ENCODE results near the gene CUL4A. TPM values are rescaled to one million over a fixed set of nuclear protein-coding genes. Genes with fewer than 3 reads are reported as not detected.
"Not testable (repeated sequence)": the region's sequence is repeated elsewhere in the genome, so short reads cannot be mapped to it uniquely, and the experiment has no call there.

The CUL4A gene
- total RNA-seq, 1 donor from 2014 or later = 92.5 TPM

DNA sequence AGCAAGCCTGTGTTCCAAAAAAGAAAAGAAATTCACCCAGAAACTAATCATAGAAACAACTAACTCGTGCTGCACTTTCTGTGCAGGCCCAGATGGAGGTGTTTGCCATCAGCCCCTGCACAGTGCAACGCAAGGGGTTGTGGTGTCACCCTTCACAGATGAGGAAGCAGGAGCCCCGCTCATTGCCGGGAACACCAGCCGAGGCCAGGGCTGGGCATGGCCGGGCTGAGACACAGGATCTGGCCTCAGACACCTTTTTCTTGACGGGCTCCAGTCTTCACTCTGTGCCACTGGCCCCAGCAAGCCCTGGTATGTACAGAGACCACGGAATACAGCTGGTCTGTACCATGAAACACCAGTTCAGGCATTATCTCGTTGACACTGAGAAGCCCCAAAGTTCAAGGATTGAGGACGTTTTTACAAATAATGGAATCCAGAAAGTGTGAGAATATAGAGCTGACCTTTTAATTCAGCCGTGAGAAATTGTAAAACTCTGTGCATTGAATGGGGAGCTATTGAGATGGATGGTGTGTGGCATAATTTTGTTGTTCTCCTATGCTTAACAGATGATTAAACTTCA, 43.2 kb downstream of the CUL4A start:
- H3K36me3 Mint-ChIP-seq (ENCODE audit: low read depth) = peaks cover 62% of the 10 kb centered on the region

DNA sequence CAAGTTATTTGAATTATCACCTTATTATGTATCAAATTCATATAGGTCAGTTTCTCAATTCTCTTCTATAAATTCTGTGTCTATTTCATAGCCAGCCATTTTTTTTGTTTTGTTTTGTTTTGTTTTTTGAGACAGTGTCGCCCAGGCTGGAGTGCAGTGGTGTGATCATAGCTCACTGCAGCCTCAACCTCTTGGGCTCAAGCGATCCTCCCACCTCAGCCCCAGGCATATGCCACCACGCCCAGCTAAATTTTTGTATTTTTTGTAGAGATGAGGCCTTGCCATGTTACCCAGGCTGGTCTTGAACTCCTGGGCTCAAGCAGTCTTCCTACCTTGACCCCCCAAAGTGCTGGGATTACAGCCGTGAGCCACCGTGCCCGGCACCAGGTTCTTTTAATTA, 48.5 kb downstream of the CUL4A start:
- H3K4me1 Mint-ChIP-seq; intact Hi-C loops (cut with micrococcal nuclease); DNase-seq; H3K9me3 Mint-ChIP-seq; H3K4me3 Mint-ChIP-seq; H3K27ac Mint-ChIP-seq; H3K27me3 Mint-ChIP-seq: not testable (repeated sequence)
- peaks cover 61% of the 10 kb centered on the region for H3K36me3 Mint-ChIP-seq (ENCODE audit: low read depth)

More for the DNA sequence above, 43.2 kb downstream of the CUL4A start:
- intact Hi-C loops (cut with micrococcal nuclease) = no loop called here
- DNase-seq = no peak
- Mint-ChIP-seq H3K4me3 (no peak overlapping the region), H3K4me1 (no peaks in the 10 kb centered on the region), H3K27me3 (no peaks in the 10 kb centered on the region), H3K27ac (no peak overlapping the region), H3K9me3 (no peaks in the 10 kb centered on the region)

- intact Hi-C loops (cut with micrococcal nuclease) = no loop called here
- no peak overlapping the region for H3K4me3 Mint-ChIP-seq
- H3K36me3 Mint-ChIP-seq (ENCODE audit: low read depth) = peaks cover 62% of the 10 kb centered on the region
- no peak for DNase-seq
- H3K4me1 Mint-ChIP-seq = no peaks in the 10 kb centered on the region
- no peak overlapping the region for H3K27ac Mint-ChIP-seq
- H3K27me3 Mint-ChIP-seq = no peaks in the 10 kb centered on the region
- H3K9me3 Mint-ChIP-seq = no peaks in the 10 kb centered on the region
Measured at GRCh38 chr13:113258321-113259054, 49.1 kb downstream of the CUL4A start.

GRCh38 chr13:113260996-113261395, 51.6 kb downstream of the CUL4A start:
- H3K36me3 Mint-ChIP-seq (ENCODE audit: low read depth) = peaks cover 52% of the 10 kb centered on the region
- intact Hi-C loops (cut with micrococcal nuclease) = no loop called here

GRCh38 chr13:113263016-113263415, 53.6 kb downstream of the CUL4A start:
- H3K27me3 Mint-ChIP-seq; intact Hi-C loops (cut with micrococcal nuclease); H3K4me3 Mint-ChIP-seq; H3K27ac Mint-ChIP-seq; DNase-seq; H3K4me1 Mint-ChIP-seq; H3K9me3 Mint-ChIP-seq: not testable (repeated sequence)
- H3K36me3 Mint-ChIP-seq (ENCODE audit: low read depth) = peaks cover 43% of the 10 kb centered on the region

More at GRCh38 chr13:113260996-113261395, 51.6 kb downstream of the CUL4A start:
- Mint-ChIP-seq H3K4me1 (no peaks in the 10 kb centered on the region), H3K4me3 (no peak overlapping the region), H3K27ac (no peak overlapping the region), H3K9me3 (no peaks in the 10 kb centered on the region), H3K27me3 (no peaks in the 10 kb centered on the region)
- DNase-seq = no peak

DNA sequence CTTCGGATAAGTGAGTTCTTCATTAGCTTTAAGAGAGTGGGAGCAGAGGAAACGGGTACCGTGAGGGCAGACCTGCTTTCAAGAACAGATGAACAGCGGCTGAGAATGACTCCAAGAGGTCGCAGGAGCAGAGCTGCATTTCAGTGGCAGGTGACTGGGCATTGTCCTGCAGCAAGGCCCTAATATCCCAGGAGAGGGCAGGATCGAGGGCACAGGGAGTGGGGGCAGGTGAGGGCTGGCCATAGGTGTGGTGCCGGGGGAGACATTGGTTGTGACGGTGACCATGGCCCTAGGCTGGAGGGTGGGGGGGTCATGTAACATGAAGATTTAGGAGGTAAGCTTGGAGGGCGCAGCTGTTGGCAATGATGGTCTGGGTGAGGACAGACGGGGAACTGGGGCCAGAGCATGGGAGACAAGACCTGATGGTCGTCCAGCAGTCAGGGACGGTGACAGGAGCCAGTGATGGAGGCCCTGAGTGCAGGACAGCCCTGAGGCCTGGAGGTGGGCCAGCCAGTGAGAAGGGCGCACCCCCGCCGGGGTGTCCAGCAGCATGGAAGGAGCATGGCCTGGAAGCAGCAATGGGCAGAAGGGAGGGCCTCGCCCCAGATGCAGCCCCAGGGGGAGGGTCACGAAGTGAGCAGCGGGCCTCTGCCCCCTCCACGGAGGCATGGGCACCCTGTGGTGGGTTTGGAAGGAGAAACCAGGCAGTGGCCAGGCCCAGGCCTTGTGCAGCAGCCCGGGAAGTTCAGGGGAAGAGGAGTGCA, 58.4 kb downstream of the CUL4A start:
- H3K36me3 Mint-ChIP-seq (ENCODE audit: low read depth) = peaks cover 17% of the 10 kb centered on the region
- H3K27ac Mint-ChIP-seq = peak overlapping the region; percentile 15
- no peaks in the 10 kb centered on the region for H3K4me1 Mint-ChIP-seq
- H3K27me3 Mint-ChIP-seq = no peaks in the 10 kb centered on the region
- intact Hi-C loops (cut with micrococcal nuclease) = no loop called here
- H3K9me3 Mint-ChIP-seq = no peaks in the 10 kb centered on the region
- H3K4me3 Mint-ChIP-seq = no peak overlapping the region
- DNase-seq = no peak

- Mint-ChIP-seq H3K27ac (no peak overlapping the region), H3K36me3 (ENCODE audit: low read depth) (peaks cover 10% of the 10 kb centered on the region), H3K27me3 (no peaks in the 10 kb centered on the region), H3K4me3 (no peak overlapping the region), H3K9me3 (no peaks in the 10 kb centered on the region), H3K4me1 (peaks cover 2% of the 10 kb centered on the region)
- no peak for DNase-seq
- intact Hi-C loops (cut with micrococcal nuclease) = no loop called here
Measured at GRCh38 chr13:113272031-113272430, 62.6 kb downstream of the CUL4A start.

- Mint-ChIP-seq H3K9me3 (no peaks in the 10 kb centered on the region), H3K4me1 (peaks cover 2% of the 10 kb centered on the region), H3K4me3 (no peak overlapping the region), H3K36me3 (ENCODE audit: low read depth) (peaks cover 5% of the 10 kb centered on the region), H3K27ac (no peak overlapping the region), H3K27me3 (no peaks in the 10 kb centered on the region)
- intact Hi-C loops (cut with micrococcal nuclease) = no loop called here
- no peak for DNase-seq
Measured at GRCh38 chr13:113272701-113273181, 63.3 kb downstream of the CUL4A start.

DNA sequence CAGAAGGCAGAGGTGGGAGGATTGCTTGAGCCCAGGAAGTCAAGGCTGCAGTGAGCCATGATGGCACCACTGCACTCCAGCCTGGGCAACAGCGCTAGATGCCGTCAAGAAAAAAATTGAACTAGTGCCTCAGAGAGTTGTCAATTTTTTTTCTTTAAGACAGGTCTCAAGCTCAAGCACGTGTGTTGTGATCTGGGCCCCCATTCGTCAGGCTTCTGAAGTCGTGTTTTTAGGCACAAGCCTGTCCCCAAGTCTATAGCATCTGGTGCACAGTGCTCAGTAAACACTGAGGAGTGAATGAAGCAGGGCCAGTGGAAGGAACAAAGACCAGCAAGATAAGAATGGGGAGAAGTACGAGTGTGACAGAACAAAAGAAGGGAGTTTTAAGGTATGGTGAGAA, 63.9 kb downstream of the CUL4A start:
- DNase-seq = no peak
- H3K4me3 Mint-ChIP-seq = no peak overlapping the region
- H3K4me1 Mint-ChIP-seq = peaks cover 2% of the 10 kb centered on the region
- no peaks in the 10 kb centered on the region for H3K9me3 Mint-ChIP-seq
- H3K27ac Mint-ChIP-seq = no peak overlapping the region
- H3K36me3 Mint-ChIP-seq (ENCODE audit: low read depth) = peaks cover 3% of the 10 kb centered on the region
- no peaks in the 10 kb centered on the region for H3K27me3 Mint-ChIP-seq
- intact Hi-C loops (cut with micrococcal nuclease) = no loop called here

- H3K4me1 Mint-ChIP-seq = peaks cover 2% of the 10 kb centered on the region
- H3K27me3 Mint-ChIP-seq = no peaks in the 10 kb centered on the region
- H3K4me3 Mint-ChIP-seq = no peak overlapping the region
- no peak overlapping the region for H3K27ac Mint-ChIP-seq
- intact Hi-C loops (cut with micrococcal nuclease) = no loop called here
- H3K9me3 Mint-ChIP-seq = peaks cover 7% of the 10 kb centered on the region
- peaks cover 3% of the 10 kb centered on the region for H3K36me3 Mint-ChIP-seq (ENCODE audit: low read depth)
- DNase-seq = no peak
Measured at GRCh38 chr13:113273851-113274590, 64.6 kb downstream of the CUL4A start.

- Mint-ChIP-seq H3K27ac (no peak overlapping the region), H3K36me3 (ENCODE audit: low read depth) (peaks cover 3% of the 10 kb centered on the region)
Measured at GRCh38 chr13:113274721-113275120, 65.3 kb downstream of the CUL4A start.

GRCh38 chr13:113275387-113275786, 66.0 kb downstream of the CUL4A start:
- H3K36me3 Mint-ChIP-seq (ENCODE audit: low read depth) = peaks cover 3% of the 10 kb centered on the region
- peak; percentile 72 for DNase-seq
- intact Hi-C loops (cut with micrococcal nuclease) = loop anchor here (1.0 kb wide), 1 partner anchor 119 kb away; no protein-coding TSS in a partner anchor
- peaks cover 2% of the 10 kb centered on the region for H3K4me1 Mint-ChIP-seq
- H3K4me3 Mint-ChIP-seq = no peak overlapping the region
- no peak overlapping the region for H3K27ac Mint-ChIP-seq
- no peaks in the 10 kb centered on the region for H3K27me3 Mint-ChIP-seq
- H3K9me3 Mint-ChIP-seq = peaks cover 7% of the 10 kb centered on the region

More at GRCh38 chr13:113274721-113275120, 65.3 kb downstream of the CUL4A start:
- intact Hi-C loops (cut with micrococcal nuclease) = loop anchor here (1.0 kb wide), 1 partner anchor 120 kb away; no protein-coding TSS in a partner anchor
- DNase-seq = no peak
- Mint-ChIP-seq H3K4me3 (no peak overlapping the region), H3K4me1 (peaks cover 2% of the 10 kb centered on the region), H3K27me3 (no peaks in the 10 kb centered on the region), H3K9me3 (peaks cover 7% of the 10 kb centered on the region)

DNA sequence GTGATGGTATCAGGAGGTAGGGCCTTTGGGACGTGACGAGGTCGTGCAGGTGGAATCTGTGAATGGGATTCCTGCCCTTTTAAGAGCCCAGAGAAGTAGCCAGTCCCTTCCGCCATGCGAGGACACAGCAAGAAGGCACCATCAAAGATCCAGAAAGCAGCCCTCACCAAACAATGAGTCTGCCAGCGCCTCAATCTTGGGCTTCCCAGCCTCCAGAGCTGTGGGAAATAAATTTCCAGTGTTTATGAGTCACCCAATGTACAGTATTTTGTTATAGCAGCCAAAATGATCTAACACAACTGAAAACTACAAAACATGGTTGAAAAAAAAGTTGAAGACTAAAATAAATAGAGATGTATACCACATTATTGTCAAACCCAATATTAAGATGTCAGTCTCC, 70.7 kb downstream of the CUL4A start:
- intact Hi-C loops (cut with micrococcal nuclease) = no loop called here
- H3K27me3 Mint-ChIP-seq = no peaks in the 10 kb centered on the region
- no peaks in the 10 kb centered on the region for H3K4me1 Mint-ChIP-seq
- H3K36me3 Mint-ChIP-seq (ENCODE audit: low read depth) = no peaks in the 10 kb centered on the region
- H3K9me3 Mint-ChIP-seq = peaks cover 7% of the 10 kb centered on the region
- no peak overlapping the region for H3K4me3 Mint-ChIP-seq
- DNase-seq = no peak
- H3K27ac Mint-ChIP-seq = no peak overlapping the region
